Stimulated activated CD8-positive, alpha-beta memory T cell treated with anti-CD3 and anti-CD28 coated beads, Interleukin-15, amount 100 ng/mL, for 24 hours (primary cell): ENCODE results near the gene PDGFB.

Source experiments
- DNase-seq: peaks from one replicate; pipeline ENCODE4 v3.0.0-alpha.2; 2020; ENCODE audit warnings: low read depth

Gene PDGFB

GRCh38 chr22:39175353-39176142, 69.2 kb downstream of the PDGFB start:
- DNase-seq, result no peak

DNA sequence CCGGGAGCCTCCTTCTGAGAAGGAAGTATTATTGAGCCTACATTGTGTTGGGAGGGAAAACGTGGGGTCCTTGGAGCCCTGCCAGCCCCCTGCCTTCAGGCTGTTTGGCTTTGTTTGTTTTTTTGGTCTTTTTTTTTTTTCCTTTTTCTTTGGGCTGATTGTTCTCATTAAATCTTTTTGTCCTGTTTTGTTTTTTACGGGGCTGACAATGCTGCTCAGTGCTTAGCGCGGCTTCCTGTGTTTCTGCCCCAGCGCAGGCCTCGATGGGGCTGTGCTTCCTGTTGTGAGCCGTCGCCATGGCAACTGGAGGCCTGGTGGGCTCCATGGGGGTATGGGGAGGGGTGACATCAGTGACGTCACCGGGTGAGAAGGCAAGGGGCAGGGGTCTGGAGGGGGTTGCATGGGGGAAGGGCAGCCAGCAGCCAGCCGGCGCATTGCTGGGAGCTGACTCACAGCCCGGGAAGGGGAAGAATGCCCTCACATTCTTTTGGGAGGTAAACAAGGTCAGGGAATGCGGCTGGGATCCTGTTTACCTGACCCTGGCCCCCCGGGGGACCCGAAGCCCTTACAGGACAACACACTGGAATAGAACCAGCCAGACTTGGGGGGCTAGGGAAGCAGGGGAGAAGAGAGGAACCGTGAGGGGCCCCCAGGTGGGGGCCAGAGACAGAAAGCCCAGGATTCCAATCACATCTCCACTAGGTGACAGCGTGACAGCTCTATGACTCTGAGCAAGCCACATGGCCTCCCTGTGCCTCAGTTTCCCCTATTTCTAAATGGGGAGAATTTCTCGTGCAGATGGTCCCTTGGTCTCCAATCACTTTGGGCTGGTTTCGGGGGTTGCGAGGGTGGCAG, 70.1 kb downstream of the PDGFB start:
- DNase-seq, result no peak

GRCh38 chr22:39173787-39174497, 70.8 kb downstream of the PDGFB start:
- no peak for DNase-seq
